ENCODE data around the gene CST9. TPM values are rescaled to one million over a fixed set of nuclear protein-coding genes. Genes with fewer than 3 reads are reported as not detected.

The CST9 gene
- total RNA-seq, 4 donors from 2014 or later, result not detected

- Histone ChIP-seq H3K9me3 (no peaks in the 10 kb centered on the region), H3K27me3 (no peaks in the 10 kb centered on the region), H3K27ac (peak overlapping the region in 3 of 4 donors; percentile 95 to 99 (median 99)), H3K36me3 (peaks cover 0 to 39% of the 10 kb centered on the region in 2 donors), H3K4me3 (no peak overlapping the region), H3K4me1 (peaks cover 0 to 66% (median 27%) of the 10 kb centered on the region in 3 donors)
- no peak for TF ChIP-seq EP300 (IDR thresholded peaks at IDR 0.05)
- TF ChIP-seq POLR2AphosphoS5 (IDR thresholded peaks at IDR 0.05), result no peak
- no peak for TF ChIP-seq POLR2A (IDR thresholded peaks at IDR 0.05)
- no peak for TF ChIP-seq CTCF (IDR thresholded peaks at IDR 0.05)
- 73 to 87% methylated on average over 6 to 7 of the region's 12 CpGs for WGBS, 2 donors (ENCODE audit: low coverage in 1 of 2)
- no peak for ATAC-seq
Observed at GRCh38 chr20:23631981-23632710, 26.4 kb upstream of the CST9 start.

GRCh38 chr20:23631226-23631822 lies 25.6 kb upstream of the CST9 start:
- H3K9me3 ChIP-seq, result no peaks in the 10 kb centered on the region
- TF ChIP-seq POLR2A (IDR thresholded peaks at IDR 0.05) (no peak), POLR2AphosphoS5 (IDR thresholded peaks at IDR 0.05) (no peak), EP300 (IDR thresholded peaks at IDR 0.05) (no peak), CTCF (IDR thresholded peaks at IDR 0.05) (no peak)
- no peak for ATAC-seq
- peaks cover 0 to 39% of the 10 kb centered on the region in 2 donors for H3K36me3 ChIP-seq
- peak overlapping the region in 2 of 4 donors; percentile 99 for H3K27ac ChIP-seq
- peaks cover 0 to 60% (median 25%) of the 10 kb centered on the region in 3 donors for H3K4me1 ChIP-seq
- no peak overlapping the region for H3K4me3 ChIP-seq
- no peaks in the 10 kb centered on the region for H3K27me3 ChIP-seq
- 100% methylated on average over 2 of the region's 9 CpGs for WGBS, 2 donors (ENCODE audit: low coverage in 1 of 2)

GRCh38 chr20:23630392-23630849 lies 24.7 kb upstream of the CST9 start:
- TF ChIP-seq EP300 (IDR thresholded peaks at IDR 0.05), result no peak
- no peak for TF ChIP-seq CTCF (IDR thresholded peaks at IDR 0.05)
- no peak for TF ChIP-seq POLR2AphosphoS5 (IDR thresholded peaks at IDR 0.05)
- no peak for TF ChIP-seq POLR2A (IDR thresholded peaks at IDR 0.05)
- no peaks in the 10 kb centered on the region for H3K9me3 ChIP-seq
- no peaks in the 10 kb centered on the region for H3K27me3 ChIP-seq
- peaks cover 0 to 38% of the 10 kb centered on the region in 2 donors for H3K36me3 ChIP-seq
- no peak overlapping the region for H3K4me3 ChIP-seq
- WGBS, 2 donors (ENCODE audit: low coverage in 1 of 2), result 60% methylated on average over 1 of the region's 4 CpGs; no CpG with 5 or more reads in 1 of the 2 donors
- ATAC-seq, result no peak
- H3K4me1 ChIP-seq, result peaks cover 0 to 58% (median 24%) of the 10 kb centered on the region in 3 donors
- H3K27ac ChIP-seq, result peak overlapping the region in 3 of 4 donors; percentile 62 to 99 (median 76)

- Histone ChIP-seq H3K4me3 (no peak overlapping the region), H3K36me3 (peaks cover 0 to 32% of the 10 kb centered on the region in 2 donors), H3K27ac (peak overlapping the region in 3 of 4 donors; percentile 62 to 99 (median 76)), H3K9me3 (no peaks in the 10 kb centered on the region), H3K4me1 (peaks cover 0 to 51% (median 17%) of the 10 kb centered on the region in 3 donors), H3K27me3 (no peaks in the 10 kb centered on the region)
- WGBS, 2 donors (ENCODE audit: low coverage in 1 of 2), result 69 to 71% methylated on average over 4 to 5 of the region's 12 CpGs
- TF ChIP-seq EP300 (IDR thresholded peaks at IDR 0.05), result no peak
- TF ChIP-seq POLR2A (IDR thresholded peaks at IDR 0.05), result no peak
- no peak for TF ChIP-seq CTCF (IDR thresholded peaks at IDR 0.05)
- TF ChIP-seq POLR2AphosphoS5 (IDR thresholded peaks at IDR 0.05), result no peak
- peak; percentile 16 for ATAC-seq
Observed at GRCh38 chr20:23629542-23630391, 24.1 kb upstream of the CST9 start.

All from gastroesophageal sphincter (tissue), 4 donors.